Transverse colon (tissue), 4 donors: ENCODE measurements around the gene TRMT61A. TPM values are rescaled to one million over a fixed set of nuclear protein-coding genes. Genes with fewer than 3 reads are reported as not detected.
A peak's percentile ranks its signal among the peaks of the same experiment; 100 is the strongest.

ENCODE experiments used
- DNase-seq: peaks from one replicate; pipeline ENCODE4 v3.0.0-alpha.2; 2019
- H3K27ac ChIP-seq, 4 donors: fragments of 200-600 bp; sonication (generic); 2 replicates each; pipeline ENCODE4 v1.5.1; 2016 to 2018; ENCODE audit warnings: inconsistent platforms in 4 of 4
- H3K27me3 ChIP-seq: fragments of 200-600 bp; sonication (generic); 2 replicates; pipeline ENCODE4 v1.5.1; 2017; ENCODE audit warnings: inconsistent platforms
- H3K36me3 ChIP-seq, 4 donors: fragments of 200-600 bp; sonication (generic); 2 replicates each; pipeline ENCODE4 v1.5.1; 2017 to 2019; ENCODE audit warnings: inconsistent platforms in 4 of 4
- H3K4me1 ChIP-seq, 4 donors: fragments of 200-600 bp; sonication (generic); 2 replicates each; pipeline ENCODE4 v1.5.1; 2017 to 2020; ENCODE audit warnings: inconsistent platforms in 4 of 4
- H3K4me3 ChIP-seq, 4 donors: fragments of 200-600 bp; sonication (generic); 1 replicate in 1 of 4; 2 replicates in 3 of 4; pipeline versions ENCODE4 v1.5.1 to v1.6.1; 2017 to 2019; ENCODE audit warnings: inconsistent platforms in 4 of 4
- H3K9me3 ChIP-seq, 2 donors: fragments of 200-600 bp; sonication (generic); 2 replicates each; pipeline ENCODE4 v1.5.1; 2017 to 2019; ENCODE audit warnings: inconsistent platforms in 2 of 2
- CTCF ChIP-seq, 5 experiments: fragments of 200-600 bp in 3 of 5; fragments of 450-650 bp in 2 of 5; sonication (generic) in 3 of 5; IDR thresholded peaks; 1 replicate in 2 of 5; 2 replicates in 3 of 5; pipeline ENCODE4 v1.5.1; 2016 to 2017; ENCODE audit warnings: antibody characterized with exemption in 5 of 5, inconsistent platforms in 3 of 5, mild to moderate bottlenecking in 2 of 5, moderate library complexity in 1 of 5
- EP300 ChIP-seq: sonication (generic); formaldehyde crosslinking; IDR thresholded peaks from one replicate; pipeline ENCODE4 v1.6.1; 2017; ENCODE audit warnings: antibody characterized with exemption, low read depth
- POLR2A ChIP-seq: fragments of 450-650 bp; IDR thresholded peaks from one replicate; pipeline ENCODE4 v1.6.1; 2016; ENCODE audit warnings: antibody characterized with exemption, mild to moderate bottlenecking, moderate library complexity
- POLR2AphosphoS5 ChIP-seq, 3 donors: sonication (generic); formaldehyde crosslinking; IDR thresholded peaks; one replicate each; pipeline ENCODE4 v1.6.1; 2016; ENCODE audit warnings: antibody characterized with exemption in 3 of 3
- WGBS, 2 donors: methylation state at CpG; one replicate each; pipeline ENCODE4 v1.1.5; 2018; ENCODE audit warnings: low coverage in 1 of 2; 5-methylcytosine and 5-hydroxymethylcytosine counted together
- in situ Hi-C, 4 donors: fragments of 200-750 bp; cut with MboI; loops; one replicate each; pipeline versions ENCODE4 v1.15.0 to v1.15.1; 2017; ENCODE audit warnings: low sequenced_read_pairs in 3 of 4, low pct_ligation_motif_present in 1 of 4, low pct_unique_long_range_greater_than_20kb in 1 of 4
- intact Hi-C: fragments of 100-400 bp; cut with DNase I; formaldehyde crosslinking; loops from one replicate; pipeline ENCODE4 v1.15.1; 2023; ENCODE audit warnings: low total_unique reads
- total RNA-seq, 4 donors: library from RNA; depleted of rRNA; stranded (reverse); fragments of >200 nt; gene quantifications; one replicate each; pipeline ENCODE4 v1.1.0, GENCODE V29; 2016

TRMT61A gene
- total RNA-seq, 4 donors from 2014 or later: 12.2 to 38.2 (median 14.1) TPM

GRCh38 chr14:103576371-103577024 is 47.5 kb downstream of the TRMT61A start:
- TF ChIP-seq POLR2AphosphoS5 (IDR thresholded peaks at IDR 0.05) (peak; percentile 72 to 84 (median 83)), POLR2A (peak; percentile 12), EP300 (peak; percentile 5), CTCF (IDR thresholded peaks at IDR 0.05) (no peak)
- H3K9me3 ChIP-seq: no peaks in the 10 kb centered on the region
- peak overlapping the region; percentile 82 to 90 (median 86) for H3K27ac ChIP-seq
- no peaks in the 10 kb centered on the region for H3K36me3 ChIP-seq
- no peak overlapping the region for H3K4me3 ChIP-seq
- 30 to 33% methylated on average over 2 to 9 of the region's 9 CpGs for WGBS, 2 donors
- no peaks in the 10 kb centered on the region for H3K27me3 ChIP-seq
- peaks cover 16 to 40% (median 29%) of the 10 kb centered on the region in 4 donors for H3K4me1 ChIP-seq
- intact Hi-C loops (loop anchor here (10.0 kb wide), 2 partner anchors 58 to 138 kb away; partner anchors contain the start of genes XRCC3 and ZFYVE21), in situ Hi-C loops (loop anchor here in 1 of 4 donors (25.0 kb wide), 1 partner anchor 336 kb away; a partner anchor contains a TSS)
- peak; percentile 95 for DNase-seq

- TF ChIP-seq CTCF (IDR thresholded peaks at IDR 0.05) (no peak), EP300 (no peak), POLR2A (no peak), POLR2AphosphoS5 (IDR thresholded peaks at IDR 0.05) (no peak)
- H3K4me1 ChIP-seq: peaks cover 16 to 34% (median 27%) of the 10 kb centered on the region in 4 donors
- no peaks in the 10 kb centered on the region for H3K9me3 ChIP-seq
- H3K4me3 ChIP-seq: no peak overlapping the region
- 71 to 84% methylated on average over 1 to 12 of the region's 12 CpGs for WGBS, 2 donors
- no peak for DNase-seq
- no peak overlapping the region for H3K27ac ChIP-seq
- no peaks in the 10 kb centered on the region for H3K27me3 ChIP-seq
- H3K36me3 ChIP-seq: no peaks in the 10 kb centered on the region
- in situ Hi-C loops: loop anchor here in 1 of 4 donors (25.0 kb wide), 1 partner anchor 334 kb away; a partner anchor contains a TSS
- intact Hi-C loops: loop anchor here (10.0 kb wide), 2 partner anchors 56 to 136 kb away; partner anchors contain the start of genes XRCC3 and ZFYVE21
Measured at GRCh38 chr14:103578401-103579075, 49.5 kb downstream of the TRMT61A start.

- intact Hi-C loops (no loop called here), in situ Hi-C loops (loop anchor here in 1 of 4 donors (25.0 kb wide), 1 partner anchor 331 kb away; a partner anchor contains a TSS)
- no peak for DNase-seq
Measured at GRCh38 chr14:103581206-103581605, 52.2 kb downstream of the TRMT61A start.

More at GRCh38 chr14:103581206-103581605, 52.2 kb downstream of the TRMT61A start:
- H3K27me3 ChIP-seq: no peaks in the 10 kb centered on the region
- no peaks in the 10 kb centered on the region for H3K9me3 ChIP-seq
- no peaks in the 10 kb centered on the region for H3K36me3 ChIP-seq
- 88 to 91% methylated on average over 6 to 11 of the region's 11 CpGs for WGBS, 2 donors
- H3K27ac ChIP-seq: no peak overlapping the region
- peaks cover 9 to 24% (median 19%) of the 10 kb centered on the region in 4 donors for H3K4me1 ChIP-seq
- no peak for TF ChIP-seq POLR2A
- TF ChIP-seq EP300: no peak
- no peak for TF ChIP-seq CTCF (IDR thresholded peaks at IDR 0.05)
- TF ChIP-seq POLR2AphosphoS5 (IDR thresholded peaks at IDR 0.05): no peak
- no peak overlapping the region for H3K4me3 ChIP-seq
